Measurements from ENCODE around the gene PDE5A. TPM values are rescaled to one million over a fixed set of nuclear protein-coding genes. Genes with fewer than 3 reads are reported as not detected.

The PDE5A gene
- 8.5 and 20.4 TPM in 2 replicates for total RNA-seq

GRCh38 chr4:119628281-119629141 lies at the start of gene PDE5A:
Gene PDE5A (minus strand): TSS chr4:119628804. CDS start chr4:119628671, 133 bp downstream.

